ENCODE data around the gene TTC34. TPM values are rescaled to one million over a fixed set of nuclear protein-coding genes. Genes with fewer than 3 reads are reported as not detected.
"Not testable (repeated sequence)": the region's sequence is repeated elsewhere in the genome, so short reads cannot be mapped to it uniquely, and the experiment has no call there.

TTC34 gene
- total RNA-seq, 2 experiments from 2014 or later = 0.97 to 1.0 TPM

DNA sequence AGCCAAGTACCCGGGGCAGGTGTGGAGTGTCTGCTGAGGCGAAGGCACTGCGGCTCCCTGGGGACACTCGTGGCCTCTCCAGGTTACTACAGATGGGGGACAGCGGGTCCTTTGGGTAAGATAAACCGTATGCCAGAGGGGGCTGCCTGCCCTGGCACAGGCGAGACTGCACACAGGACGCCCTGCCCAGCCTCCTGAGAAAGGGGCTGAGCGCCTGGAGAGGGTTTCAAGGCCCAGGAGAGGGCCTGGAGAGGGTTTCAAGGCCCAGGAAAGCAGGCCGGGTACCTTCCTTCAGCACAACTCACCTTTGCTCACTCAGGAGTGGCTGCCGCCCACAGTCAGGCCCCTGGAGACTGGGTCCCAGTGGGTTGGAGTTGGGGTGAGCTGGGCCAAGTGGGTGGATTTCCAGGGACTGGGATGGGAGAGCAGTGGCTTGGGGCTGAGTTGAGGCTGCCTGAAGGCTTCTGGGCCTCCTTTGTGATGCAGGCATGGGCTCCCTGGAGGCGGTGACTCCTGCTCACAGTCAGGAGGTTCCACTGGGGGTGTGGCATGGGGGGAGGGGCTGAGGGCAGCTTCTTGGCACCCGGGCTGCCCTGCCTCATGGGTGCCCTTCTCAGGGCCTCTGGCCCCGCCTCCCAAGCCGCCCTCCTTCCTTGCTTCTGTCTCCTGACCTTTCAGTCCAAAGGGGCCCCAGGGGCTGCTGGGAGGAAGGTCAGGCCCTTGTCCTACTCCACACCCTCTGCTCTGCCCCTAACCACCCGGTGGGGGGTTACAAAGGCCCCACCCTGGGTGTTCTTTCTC is 168.7 kb downstream of the TTC34 start, which contains the start of gene MMEL1:
Gene MMEL1 (minus strand): TSS at position 456 of the 801 bp plus-strand sequence. CDS start 3,532 bp downstream, outside the sequence.
- no peaks in the 10 kb centered on the region for H3K4me1 Mint-ChIP-seq (ENCODE audit: low read depth)
- peaks cover 22% of the 10 kb centered on the region for H3K27me3 Mint-ChIP-seq
- no peak within 1 kb of the TSS for H3K4me3 Mint-ChIP-seq
- ChIA-PET POLR2A (no interaction called here), CTCF (no interaction called here)
- no peak within 1 kb of the TSS for H3K27ac Mint-ChIP-seq
- DNase-seq = no peak
- intact Hi-C loops (cut with micrococcal nuclease) = no loop called here
- peaks cover 23% of the 10 kb centered on the region for H3K9me3 Mint-ChIP-seq
- no peaks in the 10 kb centered on the region for H3K36me3 Mint-ChIP-seq

DNA sequence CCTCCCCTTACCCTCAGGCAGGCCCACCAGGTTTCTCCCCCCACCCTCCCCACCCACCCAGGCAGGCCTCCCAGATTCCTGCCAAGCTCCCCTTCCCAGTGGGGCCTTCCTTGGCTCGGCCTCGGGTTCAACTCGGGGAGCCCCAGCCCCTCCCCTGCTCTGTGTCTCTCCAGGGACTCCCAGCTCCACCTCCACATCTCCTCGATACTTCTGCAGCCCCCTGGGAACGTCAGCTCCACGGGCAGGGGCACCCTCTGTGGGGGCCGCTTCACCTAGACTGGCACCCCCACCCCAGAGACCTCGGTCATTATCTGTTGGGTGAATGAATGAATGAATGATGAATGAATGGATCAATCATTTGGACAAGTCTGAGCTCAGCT is 169.5 kb downstream of the TTC34 start:
- Mint-ChIP-seq H3K27ac (no peak overlapping the region), H3K27me3 (peaks cover 21% of the 10 kb centered on the region), H3K4me3 (no peak overlapping the region), H3K9me3 (peaks cover 19% of the 10 kb centered on the region), H3K36me3 (no peaks in the 10 kb centered on the region), H3K4me1 (ENCODE audit: low read depth) (no peaks in the 10 kb centered on the region)
- CTCF ChIA-PET = no interaction called here
- POLR2A ChIA-PET = no interaction called here
- intact Hi-C loops (cut with micrococcal nuclease) = no loop called here
- no peak for DNase-seq

DNA sequence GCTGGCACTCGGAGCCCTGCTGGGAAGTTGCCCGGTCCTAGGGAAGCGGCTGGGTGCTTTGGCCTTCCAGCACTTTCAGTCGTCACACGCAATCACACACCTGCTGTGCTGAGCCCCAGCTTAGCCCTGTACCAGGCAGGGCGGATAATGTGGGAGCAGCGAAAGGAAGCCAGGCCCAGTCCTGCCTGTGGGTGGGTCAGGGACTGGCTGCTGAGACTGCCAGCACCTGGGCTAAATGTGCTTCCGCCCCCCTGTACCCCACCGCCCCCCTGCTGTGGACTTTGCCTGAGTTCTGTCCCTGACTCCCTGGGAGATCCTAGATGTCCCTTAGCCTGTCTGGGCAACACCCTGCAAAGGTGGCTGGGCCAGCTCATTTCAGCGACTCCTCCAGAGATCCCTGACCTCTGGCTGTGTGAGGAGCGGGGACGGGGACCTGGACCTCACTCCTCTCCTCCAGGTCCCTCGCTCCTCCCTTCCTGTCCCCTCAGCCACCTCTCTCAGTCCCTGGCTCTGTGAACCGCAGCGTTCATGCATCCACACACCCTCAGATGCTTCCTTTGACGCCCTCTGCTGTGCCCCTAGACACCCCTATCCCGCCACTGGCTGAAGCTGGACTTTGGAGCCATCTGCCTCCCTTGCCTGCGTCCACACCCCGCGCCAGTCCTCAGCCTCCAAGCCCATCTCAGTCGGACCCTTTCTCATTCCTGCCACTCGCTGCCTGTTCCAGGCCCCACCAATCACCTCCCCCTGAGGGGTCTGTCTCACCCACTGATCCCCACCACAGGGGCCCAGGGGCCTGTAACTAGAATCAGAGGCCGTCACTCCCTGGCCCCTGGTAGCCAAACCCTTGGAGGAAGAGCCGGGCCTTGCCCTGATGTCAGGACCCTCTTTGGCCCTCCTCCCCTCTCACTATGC is 170.1 kb downstream of the TTC34 start:
- CTCF ChIA-PET = no interaction called here

DNA sequence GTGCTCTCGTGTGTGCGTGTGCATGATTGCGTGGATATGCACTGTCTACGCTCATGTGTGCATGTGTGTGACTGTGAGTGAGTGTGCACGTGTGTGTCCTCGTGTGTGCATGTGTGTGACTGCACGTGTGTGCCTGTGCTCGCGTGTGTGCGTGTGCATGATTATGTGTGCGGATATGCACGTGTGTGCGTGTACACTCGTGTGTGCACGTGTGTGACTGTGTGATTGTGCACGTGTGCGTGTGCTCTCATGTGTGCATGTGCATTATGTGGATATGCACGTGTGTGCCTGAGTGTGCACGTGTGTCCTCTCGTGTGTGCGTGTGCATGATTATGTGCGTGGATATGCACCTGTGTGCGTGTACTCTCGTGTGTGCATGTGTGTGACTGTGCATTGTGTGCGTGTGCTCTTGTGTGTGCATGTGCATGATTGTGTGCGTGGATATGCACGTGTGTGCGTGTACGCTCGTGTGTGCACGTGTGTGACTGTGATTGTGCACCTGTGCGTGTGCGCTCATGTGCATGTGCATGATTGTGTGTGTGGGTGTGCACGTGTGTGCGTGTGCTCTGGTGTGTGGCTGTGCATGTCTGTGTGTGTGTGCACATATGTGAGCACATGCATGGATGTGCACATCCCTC is 170.9 kb downstream of the TTC34 start:
- no peak overlapping the region for H3K27ac Mint-ChIP-seq
- intact Hi-C loops (cut with micrococcal nuclease) = no loop called here
- peaks cover 10% of the 10 kb centered on the region for H3K9me3 Mint-ChIP-seq
- no peaks in the 10 kb centered on the region for H3K36me3 Mint-ChIP-seq
- no peak overlapping the region for H3K4me3 Mint-ChIP-seq
- H3K4me1 Mint-ChIP-seq (ENCODE audit: low read depth) = no peaks in the 10 kb centered on the region
- POLR2A ChIA-PET = no interaction called here
- CTCF ChIA-PET = no interaction called here
- no peak for DNase-seq
- H3K27me3 Mint-ChIP-seq = peaks cover 29% of the 10 kb centered on the region

More for the DNA sequence above, 170.1 kb downstream of the TTC34 start:
- Mint-ChIP-seq H3K9me3 (peaks cover 15% of the 10 kb centered on the region), H3K36me3 (no peaks in the 10 kb centered on the region), H3K27me3 (peaks cover 22% of the 10 kb centered on the region), H3K27ac (peak overlapping the region; percentile 23), H3K4me1 (ENCODE audit: low read depth) (no peaks in the 10 kb centered on the region), H3K4me3 (no peak overlapping the region)
- intact Hi-C loops (cut with micrococcal nuclease) = no loop called here
- no peak for DNase-seq
- POLR2A ChIA-PET = no interaction called here

DNA sequence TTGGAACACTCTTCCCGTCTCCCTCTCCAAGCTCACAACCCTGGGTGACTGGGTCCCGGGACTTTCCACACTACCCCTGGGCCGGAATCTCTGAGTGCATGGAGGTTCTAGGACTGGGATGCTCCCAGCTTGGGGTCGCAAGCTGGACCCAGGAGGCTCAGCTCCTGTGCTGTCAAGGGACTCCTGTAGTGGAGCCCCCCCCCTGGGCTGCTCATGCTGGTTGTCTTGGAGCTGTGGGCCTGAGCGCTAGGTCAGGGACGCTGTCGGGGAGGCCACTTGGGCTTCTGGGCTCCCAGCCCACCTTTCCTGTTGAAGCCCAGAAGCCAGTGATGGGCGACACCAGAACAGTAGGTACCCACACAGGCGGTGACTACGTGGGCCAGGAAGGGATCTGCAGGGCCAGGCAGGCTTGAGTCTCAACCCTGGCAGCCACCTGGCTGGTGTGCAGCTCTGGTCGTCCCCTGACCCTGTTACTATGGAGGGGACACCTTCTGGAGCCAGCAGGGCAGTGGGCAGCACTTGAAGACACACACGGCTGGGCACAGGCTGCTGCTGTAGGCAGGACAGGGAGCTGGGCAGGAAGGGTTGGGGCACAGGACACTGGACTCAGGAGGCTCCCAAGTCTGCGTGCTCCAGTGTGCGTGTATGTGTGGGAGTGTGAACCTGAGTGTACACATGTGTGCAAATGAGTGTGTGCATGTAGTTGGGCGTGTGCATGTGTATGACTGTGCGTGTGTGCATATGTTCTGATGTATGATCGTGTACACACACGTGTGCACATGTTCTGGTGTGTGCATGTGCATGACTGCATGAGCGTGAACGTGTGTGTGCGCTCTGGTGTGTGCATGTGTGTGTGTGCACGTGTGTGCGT is 171.6 kb downstream of the TTC34 start:
- no peak for DNase-seq
- Mint-ChIP-seq H3K4me3 (no peak overlapping the region), H3K27ac (no peak overlapping the region), H3K36me3 (no peaks in the 10 kb centered on the region), H3K4me1 (ENCODE audit: low read depth) (no peaks in the 10 kb centered on the region), H3K9me3 (peaks cover 10% of the 10 kb centered on the region), H3K27me3 (peaks cover 36% of the 10 kb centered on the region)
- intact Hi-C loops (cut with micrococcal nuclease) = no loop called here
- POLR2A ChIA-PET = no interaction called here
- CTCF ChIA-PET = no interaction called here

DNA sequence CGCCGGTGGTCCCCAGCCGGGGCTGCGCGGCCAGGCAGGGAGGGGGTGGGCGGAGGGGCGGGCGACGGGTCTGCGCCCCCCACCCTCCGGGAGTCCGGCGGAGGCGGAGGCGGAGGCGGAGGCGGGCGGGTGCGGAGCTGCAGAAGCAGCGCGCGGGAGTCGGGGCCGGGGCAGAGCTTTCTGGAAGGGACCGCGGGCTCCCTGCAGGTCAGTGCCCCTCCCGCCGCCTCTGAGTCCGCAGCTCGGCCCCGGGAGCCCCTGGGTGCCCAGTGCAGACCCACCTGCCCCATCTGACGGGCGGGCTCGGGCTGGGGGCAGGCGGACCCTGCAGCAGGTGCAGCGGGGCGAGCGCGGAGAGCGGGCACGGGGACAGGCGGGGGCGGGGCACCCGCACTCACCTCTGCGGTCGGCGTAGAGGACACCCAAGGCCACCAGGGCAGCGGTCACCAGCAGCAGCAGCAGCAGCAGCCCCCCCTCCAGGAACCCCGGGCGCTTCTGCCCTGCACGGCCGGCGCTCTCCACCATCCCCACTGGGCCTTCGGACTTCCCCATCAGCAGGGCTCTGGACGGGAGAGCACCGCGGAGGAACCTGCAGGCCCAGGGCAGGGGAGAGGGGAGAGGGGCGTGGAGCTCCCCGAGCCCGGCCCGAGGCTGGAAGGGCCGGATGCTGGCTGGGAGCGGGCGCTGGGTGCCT is 172.4 kb downstream of the TTC34 start:
- no peaks in the 10 kb centered on the region for H3K4me1 Mint-ChIP-seq (ENCODE audit: low read depth)
- H3K36me3 Mint-ChIP-seq = no peaks in the 10 kb centered on the region
- ChIA-PET POLR2A (no interaction called here), CTCF (no interaction called here)
- no peak overlapping the region for H3K27ac Mint-ChIP-seq
- peaks cover 40% of the 10 kb centered on the region for H3K27me3 Mint-ChIP-seq
- DNase-seq = no peak
- H3K9me3 Mint-ChIP-seq = peaks cover 10% of the 10 kb centered on the region
- intact Hi-C loops (cut with micrococcal nuclease) = no loop called here
- no peak overlapping the region for H3K4me3 Mint-ChIP-seq

DNA sequence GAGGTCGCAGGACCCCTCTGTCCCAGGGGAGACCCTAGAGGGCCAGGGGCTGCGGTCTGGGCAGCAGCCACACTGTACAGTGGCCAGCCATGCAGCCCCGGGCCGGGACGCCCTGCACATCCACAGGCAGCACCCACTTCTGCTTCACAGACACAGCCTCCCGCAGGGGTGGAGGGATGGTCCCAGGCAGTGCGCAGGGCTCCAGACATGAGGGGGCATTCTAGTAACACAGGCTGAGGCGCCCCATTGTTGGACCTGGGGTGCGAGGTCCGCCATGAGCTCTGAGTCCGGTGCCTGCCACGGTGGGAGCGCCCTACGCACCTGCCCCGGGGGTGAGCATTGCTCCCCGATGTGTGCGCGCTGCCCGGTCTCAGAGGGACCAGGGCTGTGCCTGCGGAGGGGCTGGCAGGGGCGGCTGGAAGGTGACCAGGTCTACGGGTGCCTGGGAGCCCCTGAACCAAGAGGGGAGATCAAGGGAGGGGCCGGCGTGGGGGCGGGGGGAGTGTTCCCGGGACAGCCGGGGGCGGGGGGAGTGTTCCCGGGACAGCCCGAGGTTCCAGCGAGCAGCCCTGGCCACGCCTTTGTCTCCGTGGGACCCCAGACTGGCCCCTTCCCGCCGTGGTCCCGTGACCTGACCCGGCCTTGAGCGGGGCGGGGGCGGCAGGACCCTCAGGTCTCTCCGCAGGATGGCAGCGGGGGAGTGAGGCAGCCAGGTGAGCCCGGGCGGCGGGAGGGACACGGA is 173.1 kb downstream of the TTC34 start:
- CTCF ChIA-PET = no interaction called here
- intact Hi-C loops (cut with micrococcal nuclease) = no loop called here
- Mint-ChIP-seq H3K27ac (no peak overlapping the region), H3K4me3 (no peak overlapping the region), H3K27me3 (peaks cover 40% of the 10 kb centered on the region), H3K4me1 (ENCODE audit: low read depth) (no peaks in the 10 kb centered on the region), H3K36me3 (no peaks in the 10 kb centered on the region), H3K9me3 (peaks cover 10% of the 10 kb centered on the region)
- DNase-seq = no peak
- POLR2A ChIA-PET = no interaction called here

DNA sequence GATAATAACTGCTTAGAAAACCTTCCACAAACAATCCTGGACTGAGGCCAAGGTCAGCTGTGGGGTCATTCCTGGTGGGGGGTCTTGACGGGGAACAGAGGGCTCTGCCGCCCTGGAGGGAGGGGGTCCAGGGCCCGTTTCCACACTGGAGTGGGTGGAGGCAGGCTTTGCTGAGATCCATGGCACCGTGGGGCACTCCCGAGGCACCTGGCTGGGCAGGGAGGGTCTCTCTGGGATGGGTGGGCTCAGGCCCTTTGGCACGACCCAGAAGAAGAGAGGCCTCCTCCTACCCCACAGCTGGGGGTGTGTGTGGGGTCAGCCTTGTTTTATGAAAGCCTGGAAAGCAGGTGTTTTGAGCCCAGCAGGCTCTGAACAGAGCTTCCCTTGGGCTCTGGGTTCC is 173.7 kb downstream of the TTC34 start:
- POLR2A ChIA-PET = no interaction called here
- no peak overlapping the region for H3K27ac Mint-ChIP-seq

DNA sequence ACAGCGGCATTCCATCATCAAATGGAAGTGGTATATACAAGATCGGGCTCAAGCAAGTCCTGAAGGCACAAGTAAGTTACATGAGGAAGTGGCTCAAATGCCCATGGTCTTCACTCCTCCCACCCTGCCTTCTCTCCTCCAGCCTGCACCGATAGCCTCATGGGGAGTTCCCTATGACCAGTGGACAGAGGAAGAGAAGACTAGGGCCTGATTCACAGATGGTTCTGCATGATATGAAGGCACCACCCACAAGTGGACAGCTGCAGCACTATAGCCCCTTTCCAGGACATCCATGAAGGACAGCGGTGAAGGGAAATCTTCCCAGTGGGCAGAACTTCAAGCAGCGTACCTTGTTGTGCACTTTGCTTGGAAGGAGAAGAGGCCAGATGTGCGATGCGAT is 175.7 kb downstream of the TTC34 start:
- DNase-seq; CTCF ChIA-PET; H3K36me3 Mint-ChIP-seq; intact Hi-C loops (cut with micrococcal nuclease); H3K4me1 Mint-ChIP-seq (ENCODE audit: low read depth); POLR2A ChIA-PET; H3K27ac Mint-ChIP-seq; H3K9me3 Mint-ChIP-seq; H3K4me3 Mint-ChIP-seq: not testable (repeated sequence)
- H3K27me3 Mint-ChIP-seq = peaks cover 38% of the 10 kb centered on the region

More for the DNA sequence above, 173.7 kb downstream of the TTC34 start:
- CTCF ChIA-PET = no interaction called here
- H3K9me3 Mint-ChIP-seq = peaks cover 10% of the 10 kb centered on the region
- no peak overlapping the region for H3K4me3 Mint-ChIP-seq
- DNase-seq = no peak
- peaks cover 40% of the 10 kb centered on the region for H3K27me3 Mint-ChIP-seq
- intact Hi-C loops (cut with micrococcal nuclease) = no loop called here
- no peaks in the 10 kb centered on the region for H3K4me1 Mint-ChIP-seq (ENCODE audit: low read depth)
- no peaks in the 10 kb centered on the region for H3K36me3 Mint-ChIP-seq

DNA sequence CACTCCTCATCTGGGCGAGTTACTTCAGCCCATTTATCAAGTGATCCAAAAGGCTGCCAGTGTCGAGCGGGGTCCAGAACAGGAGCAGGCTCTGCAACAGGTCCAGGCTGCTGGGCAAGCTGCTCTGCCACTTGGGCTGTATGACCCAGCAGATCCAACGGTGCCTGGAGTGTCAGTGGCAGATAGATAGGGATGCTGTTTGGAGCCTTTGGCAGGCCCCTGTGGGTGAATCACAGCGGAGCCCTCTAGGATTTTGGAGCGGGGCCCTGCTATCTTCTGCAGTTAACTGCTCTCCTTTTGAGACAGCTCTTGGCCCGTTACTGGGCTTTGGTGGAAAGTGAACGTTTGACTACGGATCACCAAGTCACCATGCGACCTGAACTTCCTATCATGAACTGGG is 176.2 kb downstream of the TTC34 start:
- POLR2A ChIA-PET = no interaction called here
- no peaks in the 10 kb centered on the region for H3K36me3 Mint-ChIP-seq
- H3K4me1 Mint-ChIP-seq (ENCODE audit: low read depth) = peaks cover 3% of the 10 kb centered on the region
- peaks cover 4% of the 10 kb centered on the region for H3K9me3 Mint-ChIP-seq
- no peak overlapping the region for H3K27ac Mint-ChIP-seq
- intact Hi-C loops (cut with micrococcal nuclease) = no loop called here
- H3K27me3 Mint-ChIP-seq = peaks cover 34% of the 10 kb centered on the region
- CTCF ChIA-PET = no interaction called here
- H3K4me3 Mint-ChIP-seq = no peak overlapping the region
- no peak for DNase-seq

DNA sequence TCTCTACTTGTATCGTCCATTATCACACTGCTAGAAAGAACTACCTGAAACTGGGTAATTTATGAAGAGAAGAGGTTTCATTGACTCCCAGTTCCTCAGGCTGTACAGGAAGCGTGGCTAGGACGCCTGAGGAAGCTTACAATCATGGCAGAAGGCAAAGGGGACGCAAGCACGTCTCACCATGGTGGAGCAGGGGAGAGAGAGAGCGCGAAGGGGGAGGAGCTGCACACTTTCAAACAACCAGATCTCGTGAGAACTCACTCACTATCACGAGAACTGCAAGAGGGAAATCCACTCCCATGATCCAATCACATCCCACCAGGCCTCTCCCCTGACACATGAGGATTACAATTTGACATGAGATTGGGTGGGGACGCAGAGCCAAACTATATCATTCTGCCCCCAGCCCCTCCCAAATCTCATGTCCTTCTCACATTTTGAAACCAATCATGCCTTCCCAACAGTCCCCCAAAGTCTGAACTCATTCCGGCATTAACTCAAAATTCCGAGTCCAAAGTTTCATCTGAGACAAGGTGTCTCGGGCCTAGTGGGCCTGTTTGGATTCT is 176.7 kb downstream of the TTC34 start:
- H3K4me1 Mint-ChIP-seq (ENCODE audit: low read depth) = peaks cover 3% of the 10 kb centered on the region
- no peak overlapping the region for H3K27ac Mint-ChIP-seq
- no peak for DNase-seq
- H3K27me3 Mint-ChIP-seq = peaks cover 29% of the 10 kb centered on the region
- CTCF ChIA-PET = no interaction called here
- intact Hi-C loops (cut with micrococcal nuclease) = no loop called here
- POLR2A ChIA-PET = no interaction called here
- no peaks in the 10 kb centered on the region for H3K36me3 Mint-ChIP-seq
- peaks cover 3% of the 10 kb centered on the region for H3K9me3 Mint-ChIP-seq
- no peak overlapping the region for H3K4me3 Mint-ChIP-seq

Data from activated CD4-positive, alpha-beta memory T cell treated with anti-CD3 and anti-CD28 coated beads for 36 hours (primary cell).